ENCODE data around the gene KRT27. TPM values are rescaled to one million over a fixed set of nuclear protein-coding genes. Genes with fewer than 3 reads are reported as not detected.

The KRT27 gene
- total RNA-seq, 2 experiments from 2014 or later = not detected

DNA sequence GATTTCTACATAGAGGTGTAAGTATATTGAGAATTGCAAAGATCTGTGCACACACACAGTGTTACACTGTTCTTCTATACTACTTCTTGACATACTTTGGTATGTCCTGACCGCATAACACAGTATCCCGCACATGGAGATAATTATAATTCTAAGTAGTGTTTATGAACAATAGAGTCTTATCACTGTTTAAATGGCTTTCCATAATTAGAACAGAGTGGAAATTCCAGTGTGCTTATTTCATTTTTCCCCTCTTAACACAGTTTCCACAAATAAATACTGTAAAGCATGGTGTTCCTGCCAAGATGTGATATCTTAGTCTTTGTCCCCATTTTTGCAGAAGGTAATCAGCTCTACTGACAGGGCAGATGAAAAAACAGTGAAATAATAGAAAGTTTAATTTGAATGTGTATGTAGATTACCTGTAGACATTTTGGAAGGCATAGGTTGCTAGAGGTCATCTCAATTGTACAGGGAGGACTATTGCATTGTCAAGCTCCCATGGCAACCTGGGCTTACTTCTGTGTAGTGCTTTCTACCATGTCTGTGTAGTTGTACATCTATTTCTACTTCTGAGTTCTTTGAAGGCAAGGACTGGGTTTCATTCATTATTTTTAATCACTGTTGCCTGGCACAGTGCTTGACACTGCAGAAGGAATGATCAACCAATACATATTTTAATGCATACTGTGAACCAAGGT lies 27.5 kb upstream of the KRT27 start:
- Histone ChIP-seq H3K27ac (ENCODE audit: low read depth in 1 of 2, low read length in 2 of 2) (no peak overlapping the region), H3K4me1 (ENCODE audit: insufficient read depth, low read length) (no peaks in the 10 kb centered on the region), H3K27me3 (ENCODE audit: control insufficient read depth in 1 of 2, insufficient read depth in 2 of 2, low read length in 2 of 2) (peaks cover 18 to 73% of the 10 kb centered on the region in 2 experiments), H3K4me3 (ENCODE audit: low read length) (no peak overlapping the region), H3K36me3 (ENCODE audit: insufficient read depth, low read length) (no peaks in the 10 kb centered on the region), H3K9me3 (ENCODE audit: control insufficient read depth in 1 of 2, insufficient read depth in 1 of 2, low read length in 2 of 2) (no peaks in the 10 kb centered on the region)
- TF ChIP-seq, protein P1, sequence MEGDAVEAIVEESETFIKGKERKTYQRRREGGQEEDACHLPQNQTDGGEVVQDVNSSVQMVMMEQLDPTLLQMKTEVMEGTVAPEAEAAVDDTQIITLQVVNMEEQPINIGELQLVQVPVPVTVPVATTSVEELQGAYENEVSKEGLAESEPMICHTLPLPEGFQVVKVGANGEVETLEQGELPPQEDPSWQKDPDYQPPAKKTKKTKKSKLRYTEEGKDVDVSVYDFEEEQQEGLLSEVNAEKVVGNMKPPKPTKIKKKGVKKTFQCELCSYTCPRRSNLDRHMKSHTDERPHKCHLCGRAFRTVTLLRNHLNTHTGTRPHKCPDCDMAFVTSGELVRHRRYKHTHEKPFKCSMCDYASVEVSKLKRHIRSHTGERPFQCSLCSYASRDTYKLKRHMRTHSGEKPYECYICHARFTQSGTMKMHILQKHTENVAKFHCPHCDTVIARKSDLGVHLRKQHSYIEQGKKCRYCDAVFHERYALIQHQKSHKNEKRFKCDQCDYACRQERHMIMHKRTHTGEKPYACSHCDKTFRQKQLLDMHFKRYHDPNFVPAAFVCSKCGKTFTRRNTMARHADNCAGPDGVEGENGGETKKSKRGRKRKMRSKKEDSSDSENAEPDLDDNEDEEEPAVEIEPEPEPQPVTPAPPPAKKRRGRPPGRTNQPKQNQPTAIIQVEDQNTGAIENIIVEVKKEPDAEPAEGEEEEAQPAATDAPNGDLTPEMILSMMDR (IDR thresholded peaks at IDR 0.05) = no peak
- Mint-ChIP-seq H3K4me3 (no peak overlapping the region), H3K27me3 (peaks cover 91% of the 10 kb centered on the region), H3K36me3 (ENCODE audit: low read depth) (no peaks in the 10 kb centered on the region), H3K4me1 (ENCODE audit: low read depth) (no peaks in the 10 kb centered on the region), H3K9me3 (no peaks in the 10 kb centered on the region), H3K27ac (no peak overlapping the region)
- ChIA-PET POLR2A (interaction anchor here (1.1 kb wide), 1 partner anchor 879 kb away, joined by 4 read pairs; the partner anchor contains the start of gene EIF1), CTCF (interaction anchor here (1.0 kb wide), 1 partner anchor 853 kb away, joined by 4 read pairs; no protein-coding TSS in a partner anchor)
- no peak for DNase-seq
- no peak for ATAC-seq (ENCODE audit: poor library complexity)
- intact Hi-C loops (cut with DNase I, micrococcal nuclease) = loop anchor here in 1 of 2 experiments (10.0 kb wide), 1 partner anchor 735 kb away; no protein-coding TSS in a partner anchor

DNA sequence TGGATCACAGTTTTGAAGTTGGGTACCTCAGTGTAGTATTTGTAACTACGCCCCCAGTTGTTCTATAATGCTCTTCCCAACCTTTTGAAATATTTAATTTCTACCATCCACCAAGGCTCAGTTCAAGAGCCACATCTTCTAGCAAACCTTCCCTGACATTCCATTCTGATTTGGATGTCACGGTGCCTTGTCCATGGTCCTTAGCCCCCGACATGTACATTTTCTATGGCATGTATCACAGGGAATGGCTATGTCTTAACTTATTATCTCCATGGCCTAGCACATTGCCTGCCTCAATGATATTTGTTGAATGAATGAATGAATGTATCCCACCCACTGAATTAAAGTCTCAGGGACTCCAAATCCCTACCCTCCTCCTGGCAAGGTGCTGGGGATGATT lies 23.8 kb upstream of the KRT27 start:
- Mint-ChIP-seq H3K4me1 (ENCODE audit: low read depth) (peaks cover 4% of the 10 kb centered on the region), H3K36me3 (ENCODE audit: low read depth) (no peaks in the 10 kb centered on the region), H3K9me3 (no peaks in the 10 kb centered on the region), H3K27ac (no peak overlapping the region), H3K27me3 (peaks cover 69% of the 10 kb centered on the region), H3K4me3 (no peak overlapping the region)
- no peak overlapping the region for H3K27ac ChIP-seq (ENCODE audit: low read depth in 1 of 2, low read length in 2 of 2)
- H3K4me3 ChIP-seq (ENCODE audit: low read length) = no peak overlapping the region
- intact Hi-C loops (cut with DNase I, micrococcal nuclease) = loop anchor here in 1 of 2 experiments (10.0 kb wide), 1 partner anchor 739 kb away; no protein-coding TSS in a partner anchor
- H3K4me1 ChIP-seq (ENCODE audit: insufficient read depth, low read length) = no peaks in the 10 kb centered on the region
- CTCF ChIA-PET = interaction anchor here (1.7 kb wide), 1 partner anchor 857 kb away, joined by 4 read pairs; no protein-coding TSS in a partner anchor
- H3K36me3 ChIP-seq (ENCODE audit: insufficient read depth, low read length) = no peaks in the 10 kb centered on the region
- no peak for DNase-seq
- H3K27me3 ChIP-seq (ENCODE audit: control insufficient read depth in 1 of 2, insufficient read depth in 2 of 2, low read length in 2 of 2) = peaks cover 17 to 62% of the 10 kb centered on the region in 2 experiments
- no peak for ATAC-seq (ENCODE audit: poor library complexity)
- TF ChIP-seq, protein P1 (IDR thresholded peaks at IDR 0.05) = no peak
- POLR2A ChIA-PET = interaction anchor here (0.7 kb wide), 1 partner anchor 861 kb away, joined by 4 read pairs; no protein-coding TSS in a partner anchor
- no peaks in the 10 kb centered on the region for H3K9me3 ChIP-seq (ENCODE audit: control insufficient read depth in 1 of 2, insufficient read depth in 1 of 2, low read length in 2 of 2)

DNA sequence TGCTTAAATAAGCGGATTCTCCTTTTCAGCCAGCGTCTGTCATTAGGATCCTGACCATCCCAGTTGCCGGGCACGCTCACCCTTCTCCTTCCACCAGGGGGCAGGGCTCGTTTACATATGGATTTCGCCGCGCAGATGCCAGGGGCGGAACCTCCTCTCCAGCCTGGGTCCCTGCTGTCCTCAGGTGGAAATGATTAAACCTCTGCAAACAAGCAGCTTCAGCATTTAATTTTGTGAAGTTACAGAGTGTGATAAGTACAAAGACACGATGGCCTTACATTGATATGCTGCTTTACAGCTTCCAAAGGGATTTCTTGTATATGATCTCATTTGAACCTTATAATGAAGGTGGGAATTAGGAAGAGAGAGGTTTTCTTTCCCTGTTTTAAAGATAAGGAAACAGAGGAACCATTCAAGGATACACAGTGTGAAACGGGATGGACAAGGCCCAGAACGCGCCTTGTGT lies 21.3 kb upstream of the KRT27 start:
- no peak overlapping the region for H3K4me3 ChIP-seq (ENCODE audit: low read length)
- intact Hi-C loops (cut with DNase I, micrococcal nuclease) = loop anchor here (1.0 to 10.0 kb wide), 9 partner anchors 54 to 864 kb away; no protein-coding TSS in a partner anchor
- Mint-ChIP-seq H3K27me3 (peaks cover 54% of the 10 kb centered on the region), H3K27ac (no peak overlapping the region), H3K36me3 (ENCODE audit: low read depth) (no peaks in the 10 kb centered on the region), H3K9me3 (no peaks in the 10 kb centered on the region), H3K4me1 (ENCODE audit: low read depth) (peaks cover 4% of the 10 kb centered on the region), H3K4me3 (no peak overlapping the region)
- H3K4me1 ChIP-seq (ENCODE audit: insufficient read depth, low read length) = no peaks in the 10 kb centered on the region
- ATAC-seq (ENCODE audit: poor library complexity) = peak; percentile 89
- ChIA-PET POLR2A (interaction anchor here (1.0 kb wide), 1 partner anchor 15 kb away, joined by 4 read pairs; no protein-coding TSS in a partner anchor), CTCF (interaction anchor here (0.6 to 2.8 kb wide), 6 partner anchors 15 to 863 kb away, joined by 3 to 11 read pairs (median 3); no protein-coding TSS in a partner anchor)
- TF ChIP-seq, protein P1 (IDR thresholded peaks at IDR 0.05) = peak; percentile 91
- DNase-seq = peak; percentile 51 to 85 (median 66)
- no peaks in the 10 kb centered on the region for H3K36me3 ChIP-seq (ENCODE audit: insufficient read depth, low read length)
- H3K9me3 ChIP-seq (ENCODE audit: control insufficient read depth in 1 of 2, insufficient read depth in 1 of 2, low read length in 2 of 2) = no peaks in the 10 kb centered on the region
- peaks cover 11 to 58% of the 10 kb centered on the region in 2 experiments for H3K27me3 ChIP-seq (ENCODE audit: control insufficient read depth in 1 of 2, insufficient read depth in 2 of 2, low read length in 2 of 2)
- no peak overlapping the region for H3K27ac ChIP-seq (ENCODE audit: low read depth in 1 of 2, low read length in 2 of 2)

Measured in CD4-positive, alpha-beta T cell (primary cell).